ENCODE measurements around the gene SLC35F3.

- TF ChIP-seq CTCF (IDR thresholded peaks at IDR 0.05; ENCODE audit: insufficient read depth, low read depth, low read length), result no peak
- TF ChIP-seq EZH2 (IDR thresholded peaks at IDR 0.05; ENCODE audit: insufficient read depth, low read length), result no peak
Measured at GRCh38 chr1:234371414-234371813, 466.9 kb downstream of the SLC35F3 start.

Data from astrocyte (in vitro differentiated cells and primary cell).